BE2C (cell line): ENCODE results near the gene GCN1.

Source experiments
- DNase-seq: peaks from one replicate; pipeline ENCODE4 v3.0.0-alpha.2; 2020
- H3K27me3 ChIP-seq: fragments of 250-450 bp; sonication (Bioruptor Pico); 2 replicates; pipeline ENCODE4 v1.5.1; 2020; ENCODE audit warnings: mild to moderate bottlenecking
- H3K36me3 ChIP-seq: fragments of 250-450 bp; sonication (Bioruptor Pico); 2 replicates; pipeline ENCODE4 v1.5.1; 2020; ENCODE audit warnings: mild to moderate bottlenecking
- H3K4me1 ChIP-seq: fragments of 250-450 bp; sonication (Bioruptor Pico); 2 replicates; pipeline ENCODE4 v1.5.1; 2020
- H3K4me3 ChIP-seq: 2 replicates; pipeline ENCODE4 v1.5.1; 2011; ENCODE audit warnings: low read depth, low read length
- H3K9me3 ChIP-seq: fragments of 250-450 bp; sonication (Bioruptor Pico); 2 replicates; pipeline ENCODE4 v1.5.1; 2020
- TF ChIP-seq, protein P1 (sequence below): IDR thresholded peaks from 2 replicates; pipeline ENCODE4 v1.5.1; 2012; ENCODE audit warnings: mild to moderate bottlenecking, low read depth, low read length

The GCN1 gene

DNA sequence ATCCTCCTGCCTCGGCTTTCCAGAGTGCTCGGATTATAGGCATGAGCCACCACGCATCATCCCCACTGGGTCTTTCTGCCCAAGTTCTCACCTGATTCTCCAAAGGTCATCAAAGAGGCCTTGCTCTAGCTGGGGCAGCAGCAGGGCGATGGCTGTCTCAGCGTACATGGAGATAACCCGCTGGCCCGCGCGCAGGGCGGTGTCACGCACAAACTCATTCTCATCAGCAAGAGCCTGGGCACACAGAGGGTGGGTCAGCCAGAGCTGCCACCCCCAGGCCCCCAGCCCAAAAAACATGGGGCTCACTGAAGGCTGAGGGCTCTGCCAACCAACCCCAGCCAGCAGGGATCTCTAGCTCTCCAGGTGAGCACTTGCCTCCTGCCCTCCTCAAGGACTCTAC lies 50.3 kb downstream of the GCN1 start:
- H3K4me3 ChIP-seq, result no peak overlapping the region
- peaks cover 94% of the 10 kb centered on the region for H3K36me3 ChIP-seq
- no peaks in the 10 kb centered on the region for H3K9me3 ChIP-seq
- TF ChIP-seq, protein P1, sequence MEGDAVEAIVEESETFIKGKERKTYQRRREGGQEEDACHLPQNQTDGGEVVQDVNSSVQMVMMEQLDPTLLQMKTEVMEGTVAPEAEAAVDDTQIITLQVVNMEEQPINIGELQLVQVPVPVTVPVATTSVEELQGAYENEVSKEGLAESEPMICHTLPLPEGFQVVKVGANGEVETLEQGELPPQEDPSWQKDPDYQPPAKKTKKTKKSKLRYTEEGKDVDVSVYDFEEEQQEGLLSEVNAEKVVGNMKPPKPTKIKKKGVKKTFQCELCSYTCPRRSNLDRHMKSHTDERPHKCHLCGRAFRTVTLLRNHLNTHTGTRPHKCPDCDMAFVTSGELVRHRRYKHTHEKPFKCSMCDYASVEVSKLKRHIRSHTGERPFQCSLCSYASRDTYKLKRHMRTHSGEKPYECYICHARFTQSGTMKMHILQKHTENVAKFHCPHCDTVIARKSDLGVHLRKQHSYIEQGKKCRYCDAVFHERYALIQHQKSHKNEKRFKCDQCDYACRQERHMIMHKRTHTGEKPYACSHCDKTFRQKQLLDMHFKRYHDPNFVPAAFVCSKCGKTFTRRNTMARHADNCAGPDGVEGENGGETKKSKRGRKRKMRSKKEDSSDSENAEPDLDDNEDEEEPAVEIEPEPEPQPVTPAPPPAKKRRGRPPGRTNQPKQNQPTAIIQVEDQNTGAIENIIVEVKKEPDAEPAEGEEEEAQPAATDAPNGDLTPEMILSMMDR, result no peak
- H3K27me3 ChIP-seq, result no peaks in the 10 kb centered on the region
- H3K4me1 ChIP-seq, result no peaks in the 10 kb centered on the region
- DNase-seq, result no peak

DNA sequence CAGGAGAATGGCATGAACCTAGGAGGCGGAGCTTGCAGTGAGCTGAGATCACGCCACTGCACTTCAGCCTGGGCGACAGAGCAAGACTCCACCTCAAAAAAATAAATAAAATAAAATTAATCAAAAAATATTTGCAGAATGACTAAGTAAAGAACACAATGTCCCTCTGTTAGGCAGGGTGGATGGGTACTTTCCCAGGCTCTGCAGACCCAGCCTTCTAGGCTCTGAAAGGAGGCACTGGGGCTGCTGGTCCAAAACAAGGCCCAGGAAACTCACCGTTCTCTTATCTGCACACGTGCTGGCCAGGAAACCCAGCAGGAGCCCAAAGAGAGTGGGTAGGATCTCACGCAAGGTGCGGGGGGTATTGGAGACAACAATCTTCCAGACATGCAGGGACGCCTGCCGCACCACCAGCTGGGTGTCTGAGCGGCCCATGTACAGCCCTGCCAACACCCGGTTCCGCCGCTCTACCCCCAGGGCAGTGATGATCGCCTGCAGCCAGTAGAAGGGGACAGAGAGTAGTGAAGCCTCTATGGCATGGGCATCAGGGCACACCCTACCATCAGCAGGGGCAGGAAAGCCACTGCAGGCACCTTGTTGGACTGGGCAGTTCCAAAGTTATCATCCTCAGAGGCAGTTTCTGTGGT lies 52.2 kb downstream of the GCN1 start:
- Histone ChIP-seq H3K27me3 (no peaks in the 10 kb centered on the region), H3K36me3 (peaks cover 94% of the 10 kb centered on the region), H3K4me1 (no peaks in the 10 kb centered on the region), H3K9me3 (no peaks in the 10 kb centered on the region), H3K4me3 (no peak overlapping the region)
- DNase-seq, result no peak
- TF ChIP-seq, protein P1, result no peak

DNA sequence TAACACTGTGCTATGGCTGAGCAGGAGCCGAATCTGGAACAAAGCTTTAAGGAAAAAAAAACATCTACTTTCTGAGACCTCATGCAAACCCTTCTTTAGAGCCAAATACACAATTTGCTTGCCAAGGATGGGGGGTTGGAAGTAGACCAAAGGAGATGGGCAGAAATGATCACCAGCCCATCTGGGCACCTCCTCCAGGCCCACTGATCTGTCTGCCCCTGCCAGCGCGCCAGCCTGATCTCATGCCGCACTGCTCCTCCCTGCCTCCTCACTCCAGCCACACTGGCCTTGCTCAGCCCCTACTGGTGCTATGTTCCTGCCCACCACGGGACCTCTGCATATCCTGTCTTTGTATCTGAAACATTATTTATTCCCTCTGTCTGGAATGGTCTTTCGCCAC lies 53.2 kb downstream of the GCN1 start:
- peaks cover 94% of the 10 kb centered on the region for H3K36me3 ChIP-seq
- no peak for DNase-seq
- no peaks in the 10 kb centered on the region for H3K4me1 ChIP-seq
- TF ChIP-seq, protein P1, result no peak
- H3K27me3 ChIP-seq, result no peaks in the 10 kb centered on the region
- no peaks in the 10 kb centered on the region for H3K9me3 ChIP-seq
- H3K4me3 ChIP-seq, result no peak overlapping the region

DNA sequence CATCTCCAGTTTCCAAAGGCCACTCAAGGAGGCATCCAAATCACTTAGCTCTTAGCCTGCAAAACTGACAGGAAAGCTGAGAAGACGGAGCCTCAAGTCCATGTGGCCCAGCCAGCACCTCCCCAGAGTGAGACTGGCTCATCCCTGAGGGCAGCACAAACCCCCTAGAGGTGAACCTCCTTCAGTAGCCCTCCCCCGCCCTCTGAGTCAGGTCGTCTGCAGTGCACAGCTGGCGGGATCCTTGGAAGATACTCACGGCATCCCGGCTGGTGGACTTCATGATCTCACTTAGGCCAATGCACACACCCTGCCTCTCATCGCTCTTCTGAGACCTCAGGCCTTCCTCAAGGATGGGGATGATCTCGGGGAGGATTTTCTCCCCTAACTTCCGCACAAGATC lies 53.9 kb downstream of the GCN1 start:
- no peaks in the 10 kb centered on the region for H3K4me1 ChIP-seq
- H3K9me3 ChIP-seq, result no peaks in the 10 kb centered on the region
- H3K27me3 ChIP-seq, result no peaks in the 10 kb centered on the region
- DNase-seq, result no peak
- TF ChIP-seq, protein P1, result no peak
- H3K36me3 ChIP-seq, result peaks cover 97% of the 10 kb centered on the region
- H3K4me3 ChIP-seq, result no peak overlapping the region

DNA sequence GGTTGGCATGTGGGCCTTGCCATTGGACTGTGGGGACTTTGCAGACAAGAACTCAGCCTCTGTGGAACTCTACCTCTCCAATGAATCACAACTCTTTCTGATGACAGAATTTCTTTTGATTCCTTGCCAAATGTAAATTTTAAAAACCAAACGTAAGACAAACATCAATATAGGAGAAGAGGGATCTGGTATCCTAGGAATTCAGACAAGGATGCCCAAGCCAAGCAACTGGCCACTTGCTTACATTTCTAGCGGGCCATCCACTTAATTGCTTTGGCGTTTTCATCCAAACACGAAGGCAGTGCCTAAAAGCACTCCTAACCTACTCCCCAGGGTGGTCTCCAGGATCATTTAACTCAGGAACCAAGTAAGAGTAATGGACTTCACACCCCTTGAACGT lies 54.6 kb downstream of the GCN1 start:
- Histone ChIP-seq H3K36me3 (peaks cover 97% of the 10 kb centered on the region), H3K27me3 (no peaks in the 10 kb centered on the region), H3K4me3 (no peak overlapping the region), H3K9me3 (no peaks in the 10 kb centered on the region), H3K4me1 (no peaks in the 10 kb centered on the region)
- TF ChIP-seq, protein P1, result no peak
- no peak for DNase-seq

DNA sequence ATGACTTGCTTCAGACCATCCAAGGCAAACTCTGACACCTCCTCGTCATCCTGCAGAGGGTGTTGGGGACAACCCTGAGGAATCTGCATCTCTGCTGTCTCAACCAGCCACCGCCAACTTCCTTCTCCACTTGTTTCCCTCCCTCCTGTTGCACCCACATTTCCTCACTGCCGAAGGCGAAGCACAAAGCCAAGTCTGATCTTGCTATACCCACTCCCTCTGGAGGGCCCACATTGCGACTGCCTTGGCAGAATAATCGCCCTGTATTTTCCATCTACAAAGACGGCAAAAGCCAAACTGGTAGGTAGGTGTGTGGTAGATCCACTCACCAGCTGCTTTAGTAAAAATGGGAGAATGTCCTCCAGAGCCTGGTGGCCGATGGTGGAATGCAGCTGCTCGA lies 56.1 kb downstream of the GCN1 start:
- DNase-seq, result no peak
- Histone ChIP-seq H3K4me3 (no peak overlapping the region), H3K36me3 (peaks cover 97% of the 10 kb centered on the region), H3K4me1 (no peaks in the 10 kb centered on the region), H3K27me3 (no peaks in the 10 kb centered on the region), H3K9me3 (no peaks in the 10 kb centered on the region)
- TF ChIP-seq, protein P1, result no peak
